Kidney (tissue), 14 donors: ENCODE measurements around the gene YAF2. TPM values are rescaled to one million over a fixed set of nuclear protein-coding genes. Genes with fewer than 3 reads are reported as not detected.

ENCODE experiments used
- DNase-seq, 5 donors: peaks; one replicate each; pipeline ENCODE4 v3.0.0-alpha.2; 2013 to 2020
- FAIRE-seq: peaks from 2 replicates; lab custom pipeline; 2012; peaks lifted over from hg19 to GRCh38; lab: Jason Lieb, UNC
- H3K27ac ChIP-seq, 2 donors: one replicate each; pipeline ENCODE4 v1.7.0; 2013; ENCODE audit warnings: low read depth in 2 of 2, low read length in 2 of 2, inconsistent platforms in 1 of 2
- H3K27me3 ChIP-seq: one replicate; pipeline ENCODE4 v1.7.1; 2013; ENCODE audit warnings: low read length, inconsistent platforms; ENCODE audit not compliant: control insufficient read depth, insufficient read depth
- H3K36me3 ChIP-seq, 3 donors: one replicate each; pipeline versions ENCODE4 v1.7.0 to v1.7.1; 2013; ENCODE audit warnings: low read length in 3 of 3, control low read depth in 1 of 3, inconsistent platforms in 1 of 3; ENCODE audit not compliant: insufficient read depth in 3 of 3, control insufficient read depth in 2 of 3
- H3K4me1 ChIP-seq, 3 donors: one replicate each; pipeline versions ENCODE4 v1.7.0 to v1.7.1; 2013; ENCODE audit warnings: low read length in 3 of 3, inconsistent platforms in 1 of 3, low read depth in 1 of 3; ENCODE audit not compliant: control insufficient read depth in 2 of 3, insufficient read depth in 2 of 3
- H3K4me3 ChIP-seq, 3 donors: one replicate each; pipeline versions ENCODE4 v1.7.0 to v1.8.1; 2013; ENCODE audit warnings: low read length in 3 of 3, control low read depth in 1 of 3, inconsistent platforms in 1 of 3
- H3K9ac ChIP-seq, 3 donors: one replicate each; pipeline versions ENCODE4 v1.7.0 to v1.7.1; 2013; ENCODE audit warnings: low read length in 3 of 3, control low read depth in 1 of 3, inconsistent platforms in 1 of 3
- H3K9me3 ChIP-seq, 3 donors: one replicate each; pipeline versions ENCODE4 v1.7.0 to v1.7.1; 2013; ENCODE audit warnings: low read length in 3 of 3, control low read depth in 1 of 3, inconsistent platforms in 1 of 3; ENCODE audit not compliant: control insufficient read depth in 2 of 3, insufficient read depth in 1 of 3
- intact Hi-C: fragments of 100-400 bp; cut with DNase I; formaldehyde crosslinking; loops from one replicate; pipeline ENCODE4 v1.11.1; 2022
- polyA plus RNA-seq: library from polyadenylated mRNA; stranded (reverse); fragments of 350-450 nt; fragmentation: Illumina TruSeq; extraction: RNeasy Lipid Tissue Mini Kit (QIAGEN cat#74804); gene quantifications from one replicate; pipeline ENCODE4 v1.2.3, GENCODE V29; 2014; ENCODE audit warnings: low read depth, low replicate concordance; ENCODE audit not compliant: insufficient read depth
- total RNA-seq: library from RNA; stranded (reverse); fragmentation: NEBNext Ultra II Directional; extraction: Animal tissue kit (Norgen Biotek cat#: 25700); gene quantifications from one replicate; pipeline ENCODE4 v1.2.1, GENCODE V29; 2021
- TF ChIP-seq, protein P1 (sequence below): IDR thresholded peaks from 3 replicates; pipeline ENCODE4 v1.5.1; 2012; ENCODE audit warnings: mild to moderate bottlenecking, moderate library complexity, borderline replicate concordance; ENCODE audit not compliant: insufficient read depth; ENCODE audit errors: extremely low read depth
- donor health status: control.
- donor health status: control.
- donor health status: control.
- donor health status: control.
- donor health status: control.
- donor health status: DM: yes; HTN: yes; CAD: no.
- donor health status: Normal renal cell carcinoma (clear cell type).

YAF2 gene
- total and polyA plus RNA-seq, 2 donors from 2014 or later = 15.0 to 32.0 TPM

GRCh38 chr12:42124764-42125387, 113.2 kb downstream of the YAF2 start:
- DNase-seq = no peak
- no peaks in the 10 kb centered on the region for H3K27me3 ChIP-seq
- no peak overlapping the region for H3K27ac ChIP-seq
- H3K9me3 ChIP-seq = no peaks in the 10 kb centered on the region
- peak overlapping the region in 2 of 3 donors; percentile 0 to 32 for H3K4me3 ChIP-seq
- intact Hi-C loops = no loop called here
- H3K36me3 ChIP-seq = no peaks in the 10 kb centered on the region
- no peak for FAIRE-seq
- TF ChIP-seq, protein P1, sequence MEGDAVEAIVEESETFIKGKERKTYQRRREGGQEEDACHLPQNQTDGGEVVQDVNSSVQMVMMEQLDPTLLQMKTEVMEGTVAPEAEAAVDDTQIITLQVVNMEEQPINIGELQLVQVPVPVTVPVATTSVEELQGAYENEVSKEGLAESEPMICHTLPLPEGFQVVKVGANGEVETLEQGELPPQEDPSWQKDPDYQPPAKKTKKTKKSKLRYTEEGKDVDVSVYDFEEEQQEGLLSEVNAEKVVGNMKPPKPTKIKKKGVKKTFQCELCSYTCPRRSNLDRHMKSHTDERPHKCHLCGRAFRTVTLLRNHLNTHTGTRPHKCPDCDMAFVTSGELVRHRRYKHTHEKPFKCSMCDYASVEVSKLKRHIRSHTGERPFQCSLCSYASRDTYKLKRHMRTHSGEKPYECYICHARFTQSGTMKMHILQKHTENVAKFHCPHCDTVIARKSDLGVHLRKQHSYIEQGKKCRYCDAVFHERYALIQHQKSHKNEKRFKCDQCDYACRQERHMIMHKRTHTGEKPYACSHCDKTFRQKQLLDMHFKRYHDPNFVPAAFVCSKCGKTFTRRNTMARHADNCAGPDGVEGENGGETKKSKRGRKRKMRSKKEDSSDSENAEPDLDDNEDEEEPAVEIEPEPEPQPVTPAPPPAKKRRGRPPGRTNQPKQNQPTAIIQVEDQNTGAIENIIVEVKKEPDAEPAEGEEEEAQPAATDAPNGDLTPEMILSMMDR = no peak
- peaks cover 0 to 5% (median 4%) of the 10 kb centered on the region in 3 donors for H3K4me1 ChIP-seq
- H3K9ac ChIP-seq = no peak overlapping the region

DNA sequence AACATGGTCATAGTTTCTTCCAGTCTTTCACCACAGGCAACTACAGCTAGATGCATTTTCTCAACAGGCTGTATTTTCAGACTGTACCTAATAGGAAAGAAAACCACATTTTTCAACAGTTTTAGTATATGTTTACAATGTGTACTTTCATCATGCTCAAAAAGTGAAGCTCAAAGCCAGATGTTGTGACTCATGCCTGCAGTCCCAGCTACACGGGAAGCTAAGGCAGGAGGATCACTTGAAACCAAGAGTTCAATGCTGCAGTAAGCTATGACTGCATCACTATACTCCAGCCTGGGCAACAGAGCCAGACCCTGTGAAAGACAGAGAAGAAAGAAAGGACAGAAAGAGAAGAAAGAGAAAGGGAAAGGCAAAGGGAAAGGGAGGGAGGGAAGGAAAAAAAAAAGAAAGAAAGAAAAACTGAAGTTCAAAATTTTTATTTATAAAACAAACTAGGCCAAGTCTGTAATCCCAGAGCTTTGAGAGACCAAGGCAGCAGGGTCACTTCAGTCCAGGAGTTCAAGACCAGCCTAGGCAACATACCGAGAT, 118.9 kb downstream of the YAF2 start:
- TF ChIP-seq, protein P1 = no peak
- Histone ChIP-seq H3K27ac (no peak overlapping the region), H3K9me3 (no peaks in the 10 kb centered on the region), H3K9ac (no peak overlapping the region), H3K27me3 (no peaks in the 10 kb centered on the region), H3K4me1 (no peaks in the 10 kb centered on the region), H3K4me3 (no peak overlapping the region), H3K36me3 (peaks cover 0 to 2% (median 0%) of the 10 kb centered on the region in 3 donors)
- FAIRE-seq = no peak
- DNase-seq = no peak
- intact Hi-C loops = no loop called here

- no peaks in the 10 kb centered on the region for H3K4me1 ChIP-seq
- H3K9ac ChIP-seq = no peak overlapping the region
- no peaks in the 10 kb centered on the region for H3K9me3 ChIP-seq
- no peak overlapping the region for H3K4me3 ChIP-seq
- DNase-seq = no peak
- peaks cover 0 to 2% (median 0%) of the 10 kb centered on the region in 3 donors for H3K36me3 ChIP-seq
- intact Hi-C loops = no loop called here
- no peak overlapping the region for H3K27ac ChIP-seq
- no peaks in the 10 kb centered on the region for H3K27me3 ChIP-seq
- FAIRE-seq = no peak
- TF ChIP-seq, protein P1 = no peak
Observed at GRCh38 chr12:42118136-42118879, 119.7 kb downstream of the YAF2 start.
